HG03280 (cell line): ENCODE measurements around the gene NAPSA.

Experiments used
- ATAC-seq: cut with Tn5 transposase; IDR thresholded peaks from one replicate; pipeline ENCODE4 v1.9.1; 2021; ENCODE audit warnings: mild to moderate bottlenecking, moderate library complexity; ENCODE audit not compliant: unreplicated experiment

NAPSA gene

GRCh38 chr19:50320051-50320450 is 45.4 kb downstream of the NAPSA start:
- no peak for ATAC-seq

- no peak for ATAC-seq
These were observed 46.3 kb downstream of the NAPSA start for GRCh38 chr19:50319156-50319555.

- ATAC-seq: no peak
These were observed 47.0 kb downstream of the NAPSA start for GRCh38 chr19:50318438-50318837.

- no peak for ATAC-seq
These were observed 48.3 kb downstream of the NAPSA start for GRCh38 chr19:50317115-50317514.

GRCh38 chr19:50315773-50316448 is 49.5 kb downstream of the NAPSA start:
- no peak for ATAC-seq

GRCh38 chr19:50314724-50315708 is 50.4 kb downstream of the NAPSA start:
- ATAC-seq: no peak

GRCh38 chr19:50313812-50314536 is 51.5 kb downstream of the NAPSA start:
- no peak for ATAC-seq

- no peak for ATAC-seq
These were observed 52.2 kb downstream of the NAPSA start for GRCh38 chr19:50312967-50313811.

- no peak for ATAC-seq
These were observed 53.5 kb downstream of the NAPSA start for GRCh38 chr19:50311723-50312635.

- no peak for ATAC-seq
These were observed 54.5 kb downstream of the NAPSA start for GRCh38 chr19:50310759-50311465.

GRCh38 chr19:50309396-50310125 is 55.9 kb downstream of the NAPSA start:
- no peak for ATAC-seq

GRCh38 chr19:50308991-50309390 is 56.4 kb downstream of the NAPSA start:
- ATAC-seq: no peak
